Gastrocnemius medialis (tissue), 4 donors: ENCODE data around the gene ARHGAP6. TPM values are rescaled to one million over a fixed set of nuclear protein-coding genes. Genes with fewer than 3 reads are reported as not detected.

ENCODE experiments used
- ATAC-seq, 2 donors: fragments of 150-250 bp; one replicate each; pipeline ENCODE4 v1.9.1; 2016
- DNase-seq, 2 donors: peaks; one replicate each; pipeline ENCODE4 v3.0.0-alpha.2; 2019
- H3K27ac ChIP-seq, 4 donors: fragments of 200-600 bp; sonication (generic); 1 replicate in 1 of 4; 2 replicates in 3 of 4; pipeline ENCODE4 v1.5.1; 2016 to 2018; ENCODE audit warnings: mild to moderate bottlenecking in 2 of 4, moderate library complexity in 1 of 4
- H3K27me3 ChIP-seq, 3 donors: fragments of 200-600 bp; sonication (generic) in 2 of 3; 1 replicate in 1 of 3; 2 replicates in 2 of 3; pipeline versions ENCODE4 v1.5.1 to v1.6.0; 2016 to 2019; ENCODE audit warnings: mild to moderate bottlenecking in 1 of 3, moderate library complexity in 1 of 3
- H3K36me3 ChIP-seq, 2 donors: fragments of 200-600 bp; sonication (generic) in 1 of 2; one replicate each; pipeline ENCODE4 v1.5.1; 2017 to 2018
- H3K4me1 ChIP-seq, 2 donors: fragments of 200-600 bp; sonication (generic) in 1 of 2; one replicate each; pipeline ENCODE4 v1.5.1; 2016 to 2017; ENCODE audit warnings: mild to moderate bottlenecking in 2 of 2
- H3K4me3 ChIP-seq, 4 donors: fragments of 200-600 bp; sonication (generic) in 3 of 4; 1 replicate in 1 of 4; 2 replicates in 3 of 4; pipeline ENCODE4 v1.5.1; 2016 to 2019; ENCODE audit warnings: mild to moderate bottlenecking in 2 of 4
- H3K9me3 ChIP-seq, 3 donors: fragments of 200-600 bp; sonication (generic) in 2 of 3; 1 replicate in 1 of 3; 2 replicates in 2 of 3; pipeline ENCODE4 v1.5.1; 2016 to 2019
- POLR2A ChIP-seq, 2 donors: fragments of 450-650 bp; IDR thresholded peaks; one replicate each; pipeline ENCODE4 v1.6.1; 2017; ENCODE audit warnings: antibody characterized with exemption in 2 of 2, mild to moderate bottlenecking in 2 of 2, moderate library complexity in 2 of 2
- in situ Hi-C, 4 donors: fragments of 200-750 bp; cut with MboI; loops; one replicate each; pipeline versions ENCODE4 v1.15.0 to v1.8.0; 2017; ENCODE audit warnings: low sequenced_read_pairs in 4 of 4
- intact Hi-C: fragments of 100-400 bp; cut with DNase I; formaldehyde crosslinking; loops from one replicate; pipeline ENCODE4 v1.15.1; 2023; ENCODE audit warnings: low total_unique reads
- total RNA-seq, 4 donors: library from RNA; depleted of rRNA; stranded (reverse); fragments of >200 nt; gene quantifications; one replicate each; pipeline versions ENCODE4 v1.1.0 to v1.2.3, GENCODE V29; 2016
- TF ChIP-seq, protein P1 (sequence below), 5 experiments: fragments of 450-650 bp in 3 of 5; fragments of 200-600 bp in 2 of 5; sonication (generic) in 2 of 5; IDR thresholded peaks in 4 of 5; conservative IDR thresholded peaks in 1 of 5; 1 replicate in 4 of 5; 2 replicates in 1 of 5; pipeline ENCODE4 v1.5.1; 2016 to 2019; ENCODE audit warnings: antibody characterized with exemption in 5 of 5, mild to moderate bottlenecking in 3 of 5, moderate library complexity in 3 of 5

The ARHGAP6 gene
- total RNA-seq, 4 donors from 2014 or later = 10.7 to 18.0 (median 14.9) TPM

DNA sequence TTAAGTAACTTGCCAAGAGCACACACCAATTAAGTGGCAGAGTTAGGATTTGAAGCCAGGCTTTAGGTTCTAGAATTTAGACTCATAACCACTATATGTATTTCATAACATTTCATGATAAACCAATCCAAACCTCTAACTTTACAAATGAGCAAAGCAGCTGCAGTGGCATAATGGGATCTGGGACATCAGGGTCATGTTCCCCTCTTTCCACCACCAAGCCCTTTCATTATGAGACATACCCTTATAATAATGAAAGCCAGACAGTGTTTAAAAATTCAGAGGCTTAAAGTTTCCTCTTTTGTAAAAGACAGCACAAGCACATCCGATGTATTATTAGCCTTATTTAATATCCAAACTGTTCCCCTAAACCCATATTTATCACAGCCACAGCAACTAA, 400.8 kb downstream of the ARHGAP6 start:
- Histone ChIP-seq H3K36me3 (no peaks in the 10 kb centered on the region), H3K27me3 (no peaks in the 10 kb centered on the region), H3K9me3 (no peaks in the 10 kb centered on the region), H3K4me1 (peaks cover 5 to 6% of the 10 kb centered on the region in 2 donors), H3K4me3 (peak overlapping the region in 3 of 4 donors; percentile 8 to 49 (median 40)), H3K27ac (peak overlapping the region; percentile 2 to 64 (median 54))
- TF ChIP-seq, protein P1, sequence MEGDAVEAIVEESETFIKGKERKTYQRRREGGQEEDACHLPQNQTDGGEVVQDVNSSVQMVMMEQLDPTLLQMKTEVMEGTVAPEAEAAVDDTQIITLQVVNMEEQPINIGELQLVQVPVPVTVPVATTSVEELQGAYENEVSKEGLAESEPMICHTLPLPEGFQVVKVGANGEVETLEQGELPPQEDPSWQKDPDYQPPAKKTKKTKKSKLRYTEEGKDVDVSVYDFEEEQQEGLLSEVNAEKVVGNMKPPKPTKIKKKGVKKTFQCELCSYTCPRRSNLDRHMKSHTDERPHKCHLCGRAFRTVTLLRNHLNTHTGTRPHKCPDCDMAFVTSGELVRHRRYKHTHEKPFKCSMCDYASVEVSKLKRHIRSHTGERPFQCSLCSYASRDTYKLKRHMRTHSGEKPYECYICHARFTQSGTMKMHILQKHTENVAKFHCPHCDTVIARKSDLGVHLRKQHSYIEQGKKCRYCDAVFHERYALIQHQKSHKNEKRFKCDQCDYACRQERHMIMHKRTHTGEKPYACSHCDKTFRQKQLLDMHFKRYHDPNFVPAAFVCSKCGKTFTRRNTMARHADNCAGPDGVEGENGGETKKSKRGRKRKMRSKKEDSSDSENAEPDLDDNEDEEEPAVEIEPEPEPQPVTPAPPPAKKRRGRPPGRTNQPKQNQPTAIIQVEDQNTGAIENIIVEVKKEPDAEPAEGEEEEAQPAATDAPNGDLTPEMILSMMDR (IDR thresholded peaks at IDR 0.05 in 4 of 5, conservative IDR thresholded peaks at IDR 0.05 in 1 of 5) = no peak
- no peak for TF ChIP-seq POLR2A (IDR thresholded peaks at IDR 0.05)
- ATAC-seq = no peak
- DNase-seq = no peak
- in situ Hi-C loops (no loop called here), intact Hi-C loops (loop anchor here (10.0 kb wide), 1 partner anchor 80 kb away; no protein-coding TSS in a partner anchor)

DNA sequence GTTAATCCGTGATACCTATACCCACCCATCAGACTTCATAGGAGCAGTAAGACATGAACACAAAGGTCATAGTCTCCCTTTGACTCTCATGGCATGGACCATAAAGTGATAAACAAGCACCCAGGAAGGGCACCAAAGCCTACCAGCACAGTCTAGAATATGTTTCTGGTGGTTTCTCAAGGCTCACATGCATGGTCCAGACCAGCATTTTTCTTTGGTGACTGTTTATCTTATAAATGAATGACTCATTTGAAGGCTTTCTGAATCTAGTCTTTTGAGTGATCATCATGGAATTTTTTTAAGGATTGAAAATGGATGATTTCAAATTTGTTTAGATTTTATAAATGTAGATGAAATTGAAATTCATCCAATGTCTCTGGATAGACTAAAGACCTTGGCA, 404.5 kb downstream of the ARHGAP6 start:
- no peak for ATAC-seq
- intact Hi-C loops (loop anchor here (10.0 kb wide), 1 partner anchor 84 kb away; no protein-coding TSS in a partner anchor), in situ Hi-C loops (no loop called here)
- Histone ChIP-seq H3K4me1 (peaks cover 0 to 5% of the 10 kb centered on the region in 2 donors), H3K27ac (no peak overlapping the region), H3K36me3 (no peaks in the 10 kb centered on the region), H3K27me3 (no peaks in the 10 kb centered on the region), H3K4me3 (no peak overlapping the region), H3K9me3 (no peaks in the 10 kb centered on the region)
- DNase-seq = no peak
- TF ChIP-seq, protein P1 (IDR thresholded peaks at IDR 0.05 in 4 of 5, conservative IDR thresholded peaks at IDR 0.05 in 1 of 5) = no peak

DNA sequence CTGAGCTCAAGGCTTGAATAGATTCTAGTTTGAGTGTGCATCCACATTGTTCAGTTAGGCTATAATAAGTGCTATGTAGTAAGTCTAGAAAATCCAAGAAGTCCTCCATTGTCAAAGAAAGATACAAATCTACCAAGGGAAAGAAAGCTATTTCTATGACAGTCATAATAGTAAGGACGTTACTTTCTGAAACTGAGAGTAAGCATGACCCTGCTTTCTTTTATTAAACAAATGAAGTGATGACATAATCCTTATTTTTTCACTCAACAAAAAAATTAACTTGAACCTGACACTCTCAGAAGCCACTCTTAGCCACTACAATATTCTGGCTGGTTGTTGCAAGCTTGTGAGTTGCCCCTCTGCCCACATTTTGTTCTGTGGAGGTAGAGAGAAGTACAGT, 406.3 kb downstream of the ARHGAP6 start:
- ATAC-seq (no peak), DNase-seq (no peak)
- H3K36me3 ChIP-seq = no peaks in the 10 kb centered on the region
- in situ Hi-C loops = no loop called here
- no peak overlapping the region for H3K4me3 ChIP-seq
- TF ChIP-seq, protein P1 (IDR thresholded peaks at IDR 0.05 in 4 of 5, conservative IDR thresholded peaks at IDR 0.05 in 1 of 5) = no peak
- TF ChIP-seq POLR2A (IDR thresholded peaks at IDR 0.05) = no peak
- no peak overlapping the region for H3K27ac ChIP-seq
- H3K9me3 ChIP-seq = no peaks in the 10 kb centered on the region
- intact Hi-C loops = no loop called here
- no peaks in the 10 kb centered on the region for H3K27me3 ChIP-seq
- no peaks in the 10 kb centered on the region for H3K4me1 ChIP-seq

DNA sequence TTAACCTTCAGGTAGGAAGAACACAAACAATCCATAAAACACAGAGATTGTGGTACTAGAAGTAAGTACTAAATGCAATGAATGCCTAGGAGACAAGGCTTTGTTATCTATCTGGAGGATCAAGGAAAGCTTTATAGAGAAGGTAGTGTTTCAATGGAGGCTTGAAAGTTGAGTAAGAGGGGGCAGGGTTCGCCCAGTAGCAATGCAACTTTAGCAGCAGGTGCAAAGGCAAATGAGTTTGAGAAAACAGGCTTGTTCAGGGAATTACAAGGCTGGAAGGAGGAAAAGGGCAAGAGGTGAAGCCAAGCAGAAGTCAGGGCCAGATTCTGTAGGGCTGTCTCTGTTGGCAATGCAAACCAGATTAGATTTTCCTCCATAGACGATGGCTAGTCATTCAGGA, 408.0 kb downstream of the ARHGAP6 start:
- in situ Hi-C loops (no loop called here), intact Hi-C loops (no loop called here)
- ATAC-seq = no peak
- Histone ChIP-seq H3K27ac (no peak overlapping the region), H3K4me3 (no peak overlapping the region), H3K9me3 (no peaks in the 10 kb centered on the region), H3K36me3 (no peaks in the 10 kb centered on the region), H3K27me3 (no peaks in the 10 kb centered on the region), H3K4me1 (no peaks in the 10 kb centered on the region)
- TF ChIP-seq POLR2A (IDR thresholded peaks at IDR 0.05) = no peak
- TF ChIP-seq, protein P1 (IDR thresholded peaks at IDR 0.05 in 4 of 5, conservative IDR thresholded peaks at IDR 0.05 in 1 of 5) = no peak
- no peak for DNase-seq

DNA sequence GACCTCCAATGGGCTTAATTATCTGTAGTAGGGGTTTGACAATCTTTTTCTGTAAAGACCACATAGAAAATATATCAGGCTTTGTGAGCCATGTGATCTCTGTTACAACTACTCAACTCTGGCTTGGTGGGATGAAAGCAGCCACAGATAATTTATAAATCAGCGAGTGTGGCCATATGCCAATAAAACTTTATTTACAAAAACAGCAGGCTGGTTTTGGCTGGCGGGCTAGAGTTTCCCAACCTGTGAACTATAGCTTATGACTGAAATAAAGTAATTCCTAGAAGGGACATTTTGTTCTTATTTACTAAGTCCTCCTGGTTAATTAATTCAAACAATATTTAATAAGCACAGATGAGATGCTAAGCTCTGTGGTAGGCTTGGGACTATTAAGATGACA, 408.4 kb downstream of the ARHGAP6 start:
- TF ChIP-seq, protein P1 (IDR thresholded peaks at IDR 0.05 in 4 of 5, conservative IDR thresholded peaks at IDR 0.05 in 1 of 5) = no peak
- TF ChIP-seq POLR2A (IDR thresholded peaks at IDR 0.05) = no peak
- no peak overlapping the region for H3K4me3 ChIP-seq
- no peaks in the 10 kb centered on the region for H3K36me3 ChIP-seq
- ATAC-seq (no peak), DNase-seq (no peak)
- intact Hi-C loops = no loop called here
- no peaks in the 10 kb centered on the region for H3K27me3 ChIP-seq
- in situ Hi-C loops = no loop called here
- H3K4me1 ChIP-seq = no peaks in the 10 kb centered on the region
- H3K9me3 ChIP-seq = no peaks in the 10 kb centered on the region
- H3K27ac ChIP-seq = no peak overlapping the region
